ENCODE data around the gene CEP152.

Gene CEP152

GRCh38 chr15:48766196-48766595 lies 44.7 kb downstream of the CEP152 start:
- DNase-seq = no peak

- no peak for DNase-seq
Observed at GRCh38 chr15:48765022-48765421, 45.8 kb downstream of the CEP152 start.

GRCh38 chr15:48761393-48762158 lies 49.3 kb downstream of the CEP152 start:
- DNase-seq = no peak

- DNase-seq = no peak
Observed at GRCh38 chr15:48759921-48760320, 50.9 kb downstream of the CEP152 start.

GRCh38 chr15:48757661-48758060 lies 53.2 kb downstream of the CEP152 start:
- no peak for DNase-seq

GRCh38 chr15:48754011-48754410 lies 56.9 kb downstream of the CEP152 start:
- no peak for DNase-seq

GRCh38 chr15:48751595-48751994 lies 59.3 kb downstream of the CEP152 start:
- DNase-seq = no peak

GRCh38 chr15:48748535-48748934 lies 62.3 kb downstream of the CEP152 start:
- no peak for DNase-seq

GRCh38 chr15:48733615-48734014 lies 77.3 kb downstream of the CEP152 start:
- DNase-seq = no peak

GRCh38 chr15:48730506-48730905 lies 80.4 kb downstream of the CEP152 start:
- no peak for DNase-seq

- DNase-seq = no peak
Observed at GRCh38 chr15:48723969-48724368, 86.9 kb downstream of the CEP152 start.

GRCh38 chr15:48722764-48723661 lies 87.9 kb downstream of the CEP152 start:
- no peak for DNase-seq

GRCh38 chr15:48721061-48721810 lies 89.6 kb downstream of the CEP152 start:
- DNase-seq = no peak

- DNase-seq = no peak
Observed at GRCh38 chr15:48720646-48721045, 90.2 kb downstream of the CEP152 start.

GRCh38 chr15:48719668-48720067 lies 91.2 kb downstream of the CEP152 start:
- DNase-seq = no peak

- DNase-seq = no peak
Observed at GRCh38 chr15:48718646-48719045, 92.2 kb downstream of the CEP152 start.

GRCh38 chr15:48717458-48717857 lies 93.4 kb downstream of the CEP152 start:
- no peak for DNase-seq

GRCh38 chr15:48712546-48712945 lies 98.3 kb downstream of the CEP152 start:
- DNase-seq = no peak

GRCh38 chr15:48710952-48711495 lies 99.8 kb downstream of the CEP152 start:
- DNase-seq = no peak

- DNase-seq = no peak
Observed at GRCh38 chr15:48708641-48709040, 102.2 kb downstream of the CEP152 start.

- DNase-seq = no peak
Observed at GRCh38 chr15:48705381-48705780, 105.5 kb downstream of the CEP152 start.

- no peak for DNase-seq
Observed at GRCh38 chr15:48703544-48703943, 107.3 kb downstream of the CEP152 start.
